H9 (cell line): ENCODE results near the gene MSRB2. TPM values are rescaled to one million over a fixed set of nuclear protein-coding genes. Genes with fewer than 3 reads are reported as not detected.

Experiments used
- DNase-seq: peaks from one replicate; pipeline ENCODE4 v3.0.0-alpha.2; 2017
- H2AFZ ChIP-seq: one replicate; pipeline ENCODE4 v1.6.1; 2013; ENCODE audit warnings: mild to moderate bottlenecking, low read length, control low read depth, moderate library complexity
- H2AK5ac ChIP-seq: 2 replicates; pipeline ENCODE4 v1.6.1; 2013; ENCODE audit warnings: low read length, control low read depth, mixed read lengths; ENCODE audit not compliant: insufficient read length
- H2BK120ac ChIP-seq: one replicate; pipeline ENCODE4 v1.6.1; 2013; ENCODE audit warnings: low read depth, mild to moderate bottlenecking, low read length, control low read depth, inconsistent platforms; ENCODE audit not compliant: poor library complexity, severe bottlenecking
- H2BK12ac ChIP-seq: 2 replicates; pipeline ENCODE4 v1.6.1; 2013; ENCODE audit warnings: low read length, control low read depth, mixed read lengths, low read depth; ENCODE audit not compliant: insufficient read length
- H2BK15ac ChIP-seq: 2 replicates; pipeline ENCODE4 v1.6.1; 2013; ENCODE audit warnings: low read depth, low read length, control low read depth
- H2BK20ac ChIP-seq: one replicate; pipeline ENCODE4 v1.6.1; 2013; ENCODE audit warnings: low read depth, mild to moderate bottlenecking, low read length, control low read depth, inconsistent platforms; ENCODE audit not compliant: poor library complexity, severe bottlenecking
- H2BK5ac ChIP-seq: 2 replicates; pipeline ENCODE4 v1.6.1; 2013; ENCODE audit warnings: low read length, control low read depth, mixed read lengths; ENCODE audit not compliant: insufficient read length
- H3K14ac ChIP-seq: 2 replicates; pipeline ENCODE4 v1.6.1; 2013; ENCODE audit warnings: low read length, control low read depth; ENCODE audit not compliant: insufficient read depth
- H3K18ac ChIP-seq: 2 replicates; pipeline ENCODE4 v1.6.1; 2013; ENCODE audit warnings: low read depth, mild to moderate bottlenecking, mixed read lengths, low read length, control low read depth; ENCODE audit not compliant: insufficient read length
- H3K23ac ChIP-seq: 2 replicates; pipeline ENCODE4 v1.6.1; 2013; ENCODE audit warnings: low read length, control low read depth, mixed read lengths, low read depth; ENCODE audit not compliant: insufficient read length
- H3K23me2 ChIP-seq: 2 replicates; pipeline ENCODE4 v1.6.1; 2013; ENCODE audit warnings: low read depth, mild to moderate bottlenecking, mixed read lengths, low read length, control low read depth; ENCODE audit not compliant: insufficient read length, poor library complexity, severe bottlenecking
- H3K27ac ChIP-seq: 2 replicates; pipeline ENCODE4 v1.5.1; 2013; ENCODE audit warnings: low read length, control low read depth, mixed read lengths, low read depth; ENCODE audit not compliant: insufficient read length
- H3K27me3 ChIP-seq: 2 replicates; pipeline ENCODE4 v1.6.1; 2013; ENCODE audit warnings: low read length, control low read depth, inconsistent platforms; ENCODE audit not compliant: insufficient read depth
- H3K4ac ChIP-seq: 2 replicates; pipeline ENCODE4 v1.6.1; 2013; ENCODE audit warnings: low read depth, mild to moderate bottlenecking, control low read depth, inconsistent platforms, low read length, moderate library complexity
- H3K4me1 ChIP-seq: 2 replicates; pipeline ENCODE4 v1.6.1; 2013; ENCODE audit warnings: low read length, control low read depth, inconsistent platforms; ENCODE audit not compliant: insufficient read depth
- H3K4me2 ChIP-seq: 2 replicates; pipeline ENCODE4 v1.6.1; 2013; ENCODE audit warnings: low read length, control low read depth, mixed read lengths; ENCODE audit not compliant: insufficient read length, insufficient read depth
- H3K56ac ChIP-seq: 2 replicates; pipeline ENCODE4 v1.6.1; 2013; ENCODE audit warnings: low read depth, mild to moderate bottlenecking, mixed read lengths, low read length, control low read depth; ENCODE audit not compliant: insufficient read length
- H3K79me1 ChIP-seq: 2 replicates; pipeline ENCODE4 v1.6.1; 2013; ENCODE audit warnings: low read depth, mild to moderate bottlenecking, moderate library complexity, low read length, control low read depth, inconsistent platforms; ENCODE audit not compliant: insufficient read depth, poor library complexity, severe bottlenecking
- H3K79me2 ChIP-seq: 2 replicates; pipeline ENCODE4 v1.6.1; 2013; ENCODE audit warnings: low read length, control low read depth, inconsistent platforms; ENCODE audit not compliant: insufficient read depth
- H3K9ac ChIP-seq: 2 replicates; pipeline ENCODE4 v1.6.1; 2013; ENCODE audit warnings: low read length, control low read depth, mixed read lengths; ENCODE audit not compliant: insufficient read length; ENCODE audit errors: extremely low read depth
- H3K9me3 ChIP-seq: one replicate; pipeline ENCODE4 v1.6.1; 2013; ENCODE audit warnings: low read depth, low read length, inconsistent platforms; ENCODE audit not compliant: control insufficient read depth
- H3T11ph ChIP-seq: one replicate; pipeline ENCODE4 v1.6.1; 2013; ENCODE audit warnings: mild to moderate bottlenecking, low read length, control low read depth, inconsistent platforms
- H4K20me1 ChIP-seq: one replicate; pipeline ENCODE4 v1.6.1; 2013; ENCODE audit not compliant: control insufficient read depth, insufficient read length, insufficient read depth
- H4K5ac ChIP-seq: 2 replicates; pipeline ENCODE4 v1.6.1; 2013; ENCODE audit warnings: low read depth, mild to moderate bottlenecking, mixed read lengths, low read length, control low read depth; ENCODE audit not compliant: insufficient read length
- H4K8ac ChIP-seq: replicated peaks from 2 replicates; pipeline ENCODE4 v1.6.1; 2013; ENCODE audit warnings: low read length, control low read depth, mixed read lengths, low read depth; ENCODE audit not compliant: insufficient read length
- H4K91ac ChIP-seq: 2 replicates; pipeline ENCODE4 v1.6.1; 2013; ENCODE audit warnings: low read depth, mild to moderate bottlenecking, moderate library complexity, mixed read lengths, low read length, control low read depth; ENCODE audit not compliant: insufficient read length
- H3K27ac Mint-ChIP-seq, 3 experiments: 2 replicates in 2 of 3; 3 replicates in 1 of 3; pipeline ENCODE4 v1.8.0; 2020 to 2021; ENCODE audit warnings: mixed read lengths in 3 of 3, mild to moderate bottlenecking in 1 of 3, moderate library complexity in 1 of 3
- H3K27me3 Mint-ChIP-seq: 2 replicates; pipeline ENCODE4 v1.8.0; 2021; ENCODE audit warnings: low read depth, mild to moderate bottlenecking, moderate library complexity, mixed read lengths
- H3K36me3 Mint-ChIP-seq, 3 experiments: 2 replicates in 2 of 3; 3 replicates in 1 of 3; pipeline ENCODE4 v1.8.0; 2020 to 2021; ENCODE audit warnings: low read depth in 3 of 3, mixed read lengths in 3 of 3; ENCODE audit not compliant: insufficient read depth in 1 of 3
- H3K4me1 Mint-ChIP-seq, 2 experiments: 2 replicates each; pipeline ENCODE4 v1.8.0; 2020; ENCODE audit warnings: mixed read lengths in 2 of 2
- H3K4me3 Mint-ChIP-seq, 2 experiments: 2 replicates in 1 of 2; 3 replicates in 1 of 2; pipeline ENCODE4 v1.8.0; 2020 to 2021; ENCODE audit warnings: mild to moderate bottlenecking in 2 of 2, mixed read lengths in 2 of 2, moderate library complexity in 1 of 2
- H3K9me3 Mint-ChIP-seq, 2 experiments: 2 replicates in 1 of 2; 3 replicates in 1 of 2; pipeline ENCODE4 v1.8.0; 2020; ENCODE audit warnings: mild to moderate bottlenecking in 2 of 2, mixed read lengths in 2 of 2, moderate library complexity in 1 of 2
- CTCF ChIP-seq: fragments of 200-600 bp; sonication (generic); conservative IDR thresholded peaks from 3 replicates; pipeline ENCODE4 v1.8.0; 2021; ENCODE audit warnings: antibody characterized with exemption, mild to moderate bottlenecking
- WGBS: extraction: QIAGEN DNeasy Blood & Tissue Kit; methylation state at CpG from one replicate; pipeline ENCODE4 v1.1.7; 2013; ENCODE audit warnings: missing lambda C conversion rate, low lambda C conversion rate, mixed read lengths; ENCODE audit not compliant: insufficient read length; ENCODE audit errors: extremely low coverage; 5-methylcytosine and 5-hydroxymethylcytosine counted together
- total RNA-seq: library from RNA; stranded (reverse); gene quantifications from 2 replicates; pipeline ENCODE4 v1.2.1, GENCODE V29; 2021

The MSRB2 gene
- total RNA-seq, 1 experiment from 2014 or later: 18.0 TPM

- H2BK120ac ChIP-seq: no peak overlapping the region
- H3K27me3 ChIP-seq: no peaks in the 10 kb centered on the region
- no peaks in the 10 kb centered on the region for H3K79me1 ChIP-seq
- no peak overlapping the region for H3K27ac ChIP-seq
- no peak overlapping the region for H3T11ph ChIP-seq
- no peak overlapping the region for H3K4me2 ChIP-seq
- no peak overlapping the region for H2BK5ac ChIP-seq
- H4K20me1 ChIP-seq: no peaks in the 10 kb centered on the region
- Mint-ChIP-seq H3K27me3 (peaks cover 5% of the 10 kb centered on the region), H3K4me1 (no peaks in the 10 kb centered on the region), H3K4me3 (no peak overlapping the region), H3K36me3 (no peaks in the 10 kb centered on the region), H3K27ac (no peak overlapping the region), H3K9me3 (no peaks in the 10 kb centered on the region; a peak in 1 of 5 replicates)
- no peak overlapping the region for H3K23ac ChIP-seq
- no peak overlapping the region for H4K5ac ChIP-seq
- no peaks in the 10 kb centered on the region for H3K4me1 ChIP-seq
- TF ChIP-seq CTCF: no peak
- no peak for DNase-seq
- H3K79me2 ChIP-seq: no peaks in the 10 kb centered on the region
- no peak overlapping the region for H2AFZ ChIP-seq
- no peak overlapping the region for H4K91ac ChIP-seq
- no peak overlapping the region for H3K14ac ChIP-seq
- H2AK5ac ChIP-seq: no peak overlapping the region
- WGBS: no CpG with 5 or more reads among the region's 12 CpGs
- H2BK20ac ChIP-seq: no peak overlapping the region
- H3K9ac ChIP-seq: no peak overlapping the region
- no peak overlapping the region for H4K8ac ChIP-seq
- no peak overlapping the region for H2BK12ac ChIP-seq
- H3K4ac ChIP-seq: no peak overlapping the region
- H3K56ac ChIP-seq: no peak overlapping the region
- no peak overlapping the region for H2BK15ac ChIP-seq
- H3K23me2 ChIP-seq: peaks cover 2% of the 10 kb centered on the region
- no peaks in the 10 kb centered on the region for H3K9me3 ChIP-seq
- H3K18ac ChIP-seq: no peak overlapping the region
Observed at GRCh38 chr10:23150610-23151009, 55.2 kb downstream of the MSRB2 start.
